Stimulated activated CD4-positive, alpha-beta T cell treated with anti-CD3 and anti-CD28 coated beads, TNF-alpha, amount 100 ng/mL, for 4 hours (primary cell): ENCODE results near the gene GALK2.

Experiments
- DNase-seq, 3 experiments: peaks; one replicate each; pipeline ENCODE4 v3.0.0-alpha.2; 2020; ENCODE audit warnings: low read depth in 3 of 3

The GALK2 gene

DNA sequence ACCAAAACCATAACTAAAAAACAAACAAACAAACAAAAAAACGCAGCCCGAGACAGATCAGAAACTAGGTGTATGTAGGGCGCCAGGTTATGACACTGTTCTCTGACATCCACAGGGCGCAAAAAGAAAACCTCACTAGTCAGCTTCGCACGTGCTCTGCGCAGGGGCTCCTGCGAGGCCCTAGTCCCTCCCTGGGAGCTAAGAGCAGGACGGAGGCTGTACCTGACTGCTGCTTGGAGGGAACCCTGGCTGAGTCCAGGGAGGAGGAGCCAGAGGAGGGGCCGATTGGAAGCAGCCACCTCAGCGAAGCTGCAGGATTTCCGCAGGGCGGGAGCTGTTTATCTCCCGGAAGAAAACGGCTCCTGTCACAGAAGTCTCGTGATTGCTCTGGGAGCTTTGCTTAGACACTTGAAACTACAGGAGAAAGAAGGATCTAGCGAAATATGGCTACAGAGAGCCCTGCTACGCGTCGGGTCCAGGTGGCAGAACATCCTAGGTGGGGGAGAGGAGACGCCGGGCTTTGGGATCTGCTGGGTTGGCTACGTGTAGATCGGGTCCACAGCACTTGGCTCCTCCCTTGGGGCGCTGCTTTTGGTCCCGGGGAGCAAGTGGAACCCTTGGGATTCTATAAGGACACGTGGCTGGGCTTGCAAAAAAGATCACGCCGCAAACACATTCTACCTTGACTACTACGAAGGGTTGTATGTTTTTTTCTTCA, at the start of gene GALK2:
GALK2 (plus strand) TSS at position 368 of the 718 bp plus-strand sequence; CDS start at position 444, 76 bp downstream.
- peak; percentile 42 to 58 (median 53) for DNase-seq

DNA sequence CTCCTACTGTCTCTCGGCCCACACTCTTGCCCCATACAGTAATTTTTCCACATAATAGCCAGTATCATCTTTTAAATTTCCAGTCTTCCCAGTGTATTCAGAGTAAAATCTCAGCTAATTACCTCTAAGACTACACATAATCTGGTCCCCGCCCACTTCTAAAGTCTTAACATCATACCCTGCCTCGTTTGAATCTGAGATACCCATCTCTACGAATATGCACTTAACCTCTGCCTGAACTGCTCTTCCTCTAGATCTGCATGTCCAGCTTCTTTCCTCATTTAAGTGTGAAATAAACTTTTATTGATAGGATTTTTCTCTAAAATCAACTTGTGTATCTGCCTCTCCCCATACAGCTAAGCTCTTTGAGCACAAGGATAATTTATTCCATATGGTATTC, 49.2 kb upstream of the GALK2 start:
- no peak for DNase-seq

- no peak for DNase-seq
Observed at GRCh38 chr15:49121901-49122300, 48.1 kb upstream of the GALK2 start.

- DNase-seq = no peak
Observed at GRCh38 chr15:49122541-49123062, 47.4 kb upstream of the GALK2 start.

- no peak for DNase-seq
Observed at GRCh38 chr15:49124371-49124770, 45.7 kb upstream of the GALK2 start.

GRCh38 chr15:49131403-49131802, 38.6 kb upstream of the GALK2 start:
- no peak for DNase-seq

GRCh38 chr15:49134683-49135341, 35.2 kb upstream of the GALK2 start:
- no peak for DNase-seq

GRCh38 chr15:49135342-49135857, 34.6 kb upstream of the GALK2 start:
- DNase-seq = no peak

- no peak for DNase-seq
Observed at GRCh38 chr15:49135911-49136310, 34.1 kb upstream of the GALK2 start.

GRCh38 chr15:49137861-49138260, 32.2 kb upstream of the GALK2 start:
- DNase-seq = no peak

DNA sequence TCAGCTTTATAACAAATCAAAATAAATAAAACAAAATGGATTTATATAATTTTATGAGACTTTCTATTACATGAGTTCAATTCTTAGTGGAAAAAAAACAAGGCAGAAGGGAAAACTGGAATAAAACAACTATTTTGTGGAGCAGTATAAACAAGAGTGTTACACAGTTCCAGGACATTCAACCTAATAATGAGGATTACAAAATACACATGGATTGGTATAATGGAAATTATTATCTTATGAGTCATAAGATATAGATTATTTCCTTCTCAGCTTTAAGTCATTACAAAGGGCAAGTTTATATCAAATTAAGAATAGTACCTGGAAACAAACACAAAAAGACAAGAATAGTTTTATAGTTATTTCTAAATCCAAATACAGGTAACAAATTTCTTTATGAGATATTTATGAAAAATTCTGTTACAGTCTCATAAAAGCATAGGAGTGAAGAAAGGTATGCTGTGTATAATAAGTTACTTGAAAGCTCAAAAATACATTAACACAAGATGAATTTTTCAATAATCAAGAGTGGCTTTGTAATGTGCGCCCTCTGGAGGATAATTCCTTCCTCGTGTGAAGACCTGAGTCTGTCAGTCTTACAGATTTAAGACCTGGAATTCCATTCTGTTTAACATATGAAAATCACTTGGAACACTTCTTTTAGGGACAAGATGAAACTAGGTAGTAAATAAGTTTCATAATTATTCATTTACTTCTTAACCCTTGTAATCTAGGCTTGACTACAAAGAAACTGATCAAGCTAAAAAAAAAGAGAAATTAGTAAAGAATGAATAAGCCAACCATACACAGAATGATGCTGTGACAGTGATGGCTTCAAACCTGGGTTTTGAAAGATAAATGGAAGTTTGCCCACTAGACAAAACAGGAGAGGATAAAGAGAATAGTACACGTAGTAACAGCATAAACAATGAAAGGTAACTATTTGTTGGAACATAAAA, 24.1 kb upstream of the GALK2 start:
- DNase-seq = no peak

- DNase-seq = no peak
Observed at GRCh38 chr15:49148298-49148697, 21.7 kb upstream of the GALK2 start.

GRCh38 chr15:49148727-49149126, 21.3 kb upstream of the GALK2 start:
- DNase-seq = no peak

- no peak for DNase-seq
Observed at GRCh38 chr15:49151831-49152230, 18.2 kb upstream of the GALK2 start.

GRCh38 chr15:49152552-49153312, 17.3 kb upstream of the GALK2 start:
- no peak for DNase-seq

DNA sequence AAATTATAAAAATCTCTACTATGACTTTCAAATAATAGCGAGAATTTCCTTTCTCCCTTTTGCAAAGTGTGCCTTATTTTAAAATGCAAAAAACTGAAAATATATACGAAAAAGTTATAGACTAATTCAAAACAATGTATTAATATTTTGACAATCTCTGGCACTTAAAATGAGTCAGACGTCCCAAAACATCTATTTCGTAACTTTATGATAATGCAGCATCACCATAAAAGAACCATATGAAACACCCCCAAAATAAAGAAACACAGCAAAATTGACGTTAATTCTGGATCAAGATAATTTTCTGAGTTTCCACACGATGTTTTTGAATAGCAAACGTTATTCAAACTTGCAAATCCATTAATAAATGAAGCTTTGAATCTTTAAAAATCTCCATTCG, 15.7 kb upstream of the GALK2 start:
- no peak for DNase-seq

DNA sequence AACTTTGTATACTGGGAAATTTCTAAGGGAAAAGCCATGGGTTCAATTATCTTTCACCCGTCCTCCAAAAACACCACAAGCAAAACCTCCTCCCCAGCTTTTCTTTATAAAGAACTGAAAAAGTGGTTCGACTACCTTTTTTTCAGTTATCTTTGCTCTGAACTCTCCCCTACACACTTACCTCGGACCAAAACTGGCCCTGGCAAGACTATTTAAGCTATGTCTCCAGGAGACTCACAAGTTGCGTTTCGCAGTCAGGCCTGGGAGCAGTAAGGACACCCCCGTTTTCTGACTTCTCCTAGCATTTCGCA, 15.3 kb upstream of the GALK2 start:
- DNase-seq = no peak

DNA sequence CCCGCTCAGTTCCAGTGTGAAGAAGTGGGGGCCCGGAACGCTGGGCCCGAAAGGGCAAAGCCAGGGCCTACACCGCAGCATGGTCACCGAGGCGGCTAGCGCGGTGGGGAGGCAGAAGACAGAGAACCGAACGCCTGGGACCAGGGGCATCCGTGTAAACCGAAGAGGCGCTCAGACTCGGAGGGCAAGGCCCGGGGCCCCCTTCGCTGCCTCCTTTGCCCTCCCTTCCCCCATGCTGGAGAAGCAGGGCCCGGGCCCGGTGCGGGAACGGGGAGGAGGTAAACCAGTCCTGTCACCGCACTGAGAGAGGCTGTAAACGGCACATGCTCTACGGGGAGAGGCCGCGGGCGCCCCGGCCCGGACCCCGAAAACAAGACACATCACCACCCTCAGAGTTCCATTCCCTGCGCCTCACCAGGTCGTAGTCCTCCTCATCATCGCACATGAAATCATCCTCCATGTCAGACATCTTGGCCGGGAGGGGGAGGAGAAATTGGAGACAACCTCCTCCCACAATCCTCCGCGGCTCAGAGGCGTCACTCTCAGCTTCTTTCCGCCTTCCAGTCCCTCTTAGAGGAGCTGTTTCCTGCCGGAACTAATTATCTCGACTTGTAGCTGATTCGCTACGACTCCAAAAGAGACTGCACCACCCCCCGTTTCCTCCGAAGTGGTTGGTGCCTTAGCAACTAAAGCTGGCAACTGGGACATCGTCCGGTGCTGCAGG, 14.8 kb upstream of the GALK2 start, which contains the start of gene COPS2:
COPS2 (minus strand) TSS at position 490 of the 724 bp plus-strand sequence; CDS start at position 469, 21 bp downstream.
- peak; percentile 70 to 87 (median 86) for DNase-seq

DNA sequence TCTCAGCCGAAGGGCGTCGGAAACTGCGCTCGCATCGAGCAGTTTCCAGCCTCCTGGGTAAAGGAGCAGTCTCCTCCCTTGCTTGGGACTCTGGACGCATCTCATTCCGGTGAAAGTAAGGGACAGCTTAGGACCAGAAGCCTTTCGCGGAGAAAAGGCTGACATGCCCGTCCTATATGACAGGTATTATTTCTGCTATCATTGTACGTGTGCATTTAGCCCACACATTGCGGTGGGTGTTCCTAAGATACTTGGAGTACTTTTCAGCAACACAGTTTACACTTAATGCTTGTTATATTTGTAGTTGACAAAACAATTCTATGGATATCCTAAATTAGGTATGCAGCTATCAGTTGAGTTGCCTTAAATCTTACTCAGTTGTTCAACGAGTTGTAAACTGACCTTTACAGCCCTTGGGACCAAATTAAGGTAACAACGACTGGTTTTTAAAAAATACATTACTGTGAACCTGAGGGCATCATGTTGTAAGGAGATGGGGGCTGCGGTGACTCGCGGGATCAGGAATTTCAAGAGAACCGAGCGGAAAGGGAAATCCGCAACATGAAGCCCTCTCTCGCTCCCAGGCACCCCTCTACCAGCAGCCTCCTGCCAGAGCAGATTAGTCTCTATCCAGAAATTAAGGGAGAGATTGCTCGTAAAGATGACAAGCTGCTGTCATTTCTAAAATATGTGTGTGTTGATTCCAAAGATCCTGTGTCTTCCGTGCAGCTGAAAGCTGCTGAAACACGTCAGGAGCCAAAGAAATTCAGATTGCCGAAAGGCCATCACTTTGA, 14.0 kb upstream of the GALK2 start:
- DNase-seq = no peak

DNA sequence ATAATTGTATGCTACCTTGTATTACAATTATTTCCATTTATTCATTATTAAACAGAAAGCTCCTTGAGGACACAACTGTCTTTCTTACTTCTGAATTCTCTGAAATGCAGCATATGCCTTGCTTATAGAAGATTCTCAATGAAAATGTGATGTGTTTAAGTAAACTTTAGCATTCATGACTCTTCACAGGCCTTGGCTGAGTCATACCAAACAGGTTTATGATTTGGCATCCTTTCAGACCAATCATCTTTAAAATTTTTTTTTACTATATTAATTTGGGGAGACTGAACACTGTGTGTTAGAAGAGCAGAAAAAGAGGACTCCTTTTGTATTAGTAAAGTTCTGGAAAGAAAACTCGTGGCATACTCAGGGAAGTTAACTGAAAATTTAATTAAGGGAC, 6.4 kb upstream of the GALK2 start:
- DNase-seq = no peak
